ENCODE data around the gene EIF4A3. TPM values are rescaled to one million over a fixed set of nuclear protein-coding genes. Genes with fewer than 3 reads are reported as not detected.

EIF4A3 gene
- 10 to 100 TPM; 36.6 to 46.9 TPM for total RNA-seq
- long read RNA-seq, transcript EIF4A3-201 (12 exons, 1,734 nt), result major isoform, 65 of 67 reads
- long read RNA-seq, partial matches to known transcripts, result 1 of 67 reads
- long read RNA-seq, other reads (novel, unspliced or antisense), result 1 of 67 reads

GRCh38 chr17:80147035-80147822, at the start of gene EIF4A3:
EIF4A3 (minus strand) TSS chr17:80147128; CDS start chr17:80146961, 167 bp downstream.
- DNase-seq, result peak; percentile 99
- intact Hi-C loops (cut with DNase I), result loop anchor here in 1 of 2 donors (5.0 kb wide), 1 partner anchor 45 kb away; the partner anchor contains the start of gene GAA
- peak; percentile 97 to 98 for ATAC-seq

GRCh38 chr17:80196652-80197051, 49.7 kb upstream of the EIF4A3 start:
- no peak for DNase-seq
- peak in 1 of 2 donors; percentile 58 for ATAC-seq
- intact Hi-C loops (cut with DNase I), result no loop called here

- no peak for ATAC-seq
- no peak for DNase-seq
- intact Hi-C loops (cut with DNase I), result no loop called here
Observed at GRCh38 chr17:80195671-80196529, 49.0 kb upstream of the EIF4A3 start.

GRCh38 chr17:80195141-80195540, 48.2 kb upstream of the EIF4A3 start:
- ATAC-seq (no peak), DNase-seq (no peak)
- intact Hi-C loops (cut with DNase I), result no loop called here

GRCh38 chr17:80191865-80192661, 45.1 kb upstream of the EIF4A3 start:
- intact Hi-C loops (cut with DNase I), result no loop called here
- ATAC-seq (peak in 1 of 2 donors; percentile 37), DNase-seq (no peak)

GRCh38 chr17:80191192-80191591, 44.3 kb upstream of the EIF4A3 start:
- DNase-seq (no peak), ATAC-seq (no peak)
- intact Hi-C loops (cut with DNase I), result no loop called here

- ATAC-seq (no peak), DNase-seq (no peak)
Observed at GRCh38 chr17:80190716-80191115, 43.8 kb upstream of the EIF4A3 start.

GRCh38 chr17:80189611-80190010, 42.7 kb upstream of the EIF4A3 start:
- DNase-seq (no peak), ATAC-seq (no peak)
- intact Hi-C loops (cut with DNase I), result no loop called here

More at GRCh38 chr17:80190716-80191115, 43.8 kb upstream of the EIF4A3 start:
- intact Hi-C loops (cut with DNase I), result no loop called here

GRCh38 chr17:80187515-80187941, 40.6 kb upstream of the EIF4A3 start:
- intact Hi-C loops (cut with DNase I), result no loop called here
- ATAC-seq (peak; percentile 69 to 80), DNase-seq (peak; percentile 76)

- peak in 1 of 2 donors; percentile 28 for ATAC-seq
- no peak for DNase-seq
- intact Hi-C loops (cut with DNase I), result no loop called here
Observed at GRCh38 chr17:80187090-80187489, 40.2 kb upstream of the EIF4A3 start.

- no peak for DNase-seq
- intact Hi-C loops (cut with DNase I), result no loop called here
- ATAC-seq, result no peak
Observed at GRCh38 chr17:80185968-80186367, 39.0 kb upstream of the EIF4A3 start.

- DNase-seq (no peak), ATAC-seq (no peak)
- intact Hi-C loops (cut with DNase I), result no loop called here
Observed at GRCh38 chr17:80184423-80184714, 37.4 kb upstream of the EIF4A3 start.

GRCh38 chr17:80183581-80184422, 36.9 kb upstream of the EIF4A3 start:
- ATAC-seq, result no peak
- intact Hi-C loops (cut with DNase I), result no loop called here

GRCh38 chr17:80182845-80183223, 35.9 kb upstream of the EIF4A3 start:
- ATAC-seq, result no peak
- no peak for DNase-seq
- intact Hi-C loops (cut with DNase I), result no loop called here

More at GRCh38 chr17:80183581-80184422, 36.9 kb upstream of the EIF4A3 start:
- DNase-seq, result no peak

- no peak for ATAC-seq
- intact Hi-C loops (cut with DNase I), result no loop called here
- DNase-seq, result no peak
Observed at GRCh38 chr17:80182118-80182844, 35.4 kb upstream of the EIF4A3 start.

- no peak for ATAC-seq
- intact Hi-C loops (cut with DNase I), result no loop called here
- no peak for DNase-seq
Observed at GRCh38 chr17:80181431-80181830, 34.5 kb upstream of the EIF4A3 start.

GRCh38 chr17:80180192-80180591, 33.3 kb upstream of the EIF4A3 start:
- intact Hi-C loops (cut with DNase I), result no loop called here
- DNase-seq (no peak), ATAC-seq (no peak)

All from left cardiac atrium (tissue), 4 donors.